CD4-positive, alpha-beta T cell treated with Interferon alpha-2 for 1 hour (primary cell): ENCODE results near the gene H1-8.
A peak's percentile ranks its signal among the peaks of the same experiment; 100 is the strongest.

ENCODE experiments used
- DNase-seq, 2 donors: peaks; one replicate each; pipeline ENCODE4 v3.0.0-alpha.2; 2020 to 2022

Gene H1-8

GRCh38 chr3:129575997-129576384 is 33.0 kb downstream of the H1-8 start:
- DNase-seq = no peak

GRCh38 chr3:129576514-129577352 is 33.8 kb downstream of the H1-8 start:
- peak; percentile 76 to 77 for DNase-seq

GRCh38 chr3:129577366-129577765 is 34.4 kb downstream of the H1-8 start:
- DNase-seq = no peak

GRCh38 chr3:129577925-129578786 is 35.2 kb downstream of the H1-8 start:
- peak in 1 of 2 donors; percentile 59 for DNase-seq

GRCh38 chr3:129579991-129580390 is 37.0 kb downstream of the H1-8 start:
- DNase-seq = no peak

- no peak for DNase-seq
Measured at GRCh38 chr3:129581623-129582022, 38.6 kb downstream of the H1-8 start.

GRCh38 chr3:129582799-129583198 is 39.8 kb downstream of the H1-8 start:
- DNase-seq = no peak

GRCh38 chr3:129583289-129583688 is 40.3 kb downstream of the H1-8 start:
- DNase-seq = no peak

- no peak for DNase-seq
Measured at GRCh38 chr3:129584631-129585030, 41.7 kb downstream of the H1-8 start.

GRCh38 chr3:129585949-129586657 is 43.1 kb downstream of the H1-8 start:
- no peak for DNase-seq

GRCh38 chr3:129586746-129587430 is 43.9 kb downstream of the H1-8 start:
- DNase-seq = no peak

- DNase-seq = no peak
Measured at GRCh38 chr3:129587566-129588210, 44.7 kb downstream of the H1-8 start.

GRCh38 chr3:129590215-129590614 is 47.2 kb downstream of the H1-8 start:
- DNase-seq = no peak

- DNase-seq = no peak
Measured at GRCh38 chr3:129591932-129592331, 49.0 kb downstream of the H1-8 start.

GRCh38 chr3:129592381-129593131 is 49.6 kb downstream of the H1-8 start:
- DNase-seq = no peak

GRCh38 chr3:129593230-129593594 is 50.2 kb downstream of the H1-8 start:
- no peak for DNase-seq

GRCh38 chr3:129593595-129594339 is 50.8 kb downstream of the H1-8 start:
- DNase-seq = peak; percentile 41 to 60

- DNase-seq = no peak
Measured at GRCh38 chr3:129594409-129594808, 51.4 kb downstream of the H1-8 start.

GRCh38 chr3:129594907-129595390 is 52.0 kb downstream of the H1-8 start:
- no peak for DNase-seq

GRCh38 chr3:129595544-129596193 is 52.7 kb downstream of the H1-8 start:
- DNase-seq = no peak
